ENCODE results near the gene SLC30A9.

DNA sequence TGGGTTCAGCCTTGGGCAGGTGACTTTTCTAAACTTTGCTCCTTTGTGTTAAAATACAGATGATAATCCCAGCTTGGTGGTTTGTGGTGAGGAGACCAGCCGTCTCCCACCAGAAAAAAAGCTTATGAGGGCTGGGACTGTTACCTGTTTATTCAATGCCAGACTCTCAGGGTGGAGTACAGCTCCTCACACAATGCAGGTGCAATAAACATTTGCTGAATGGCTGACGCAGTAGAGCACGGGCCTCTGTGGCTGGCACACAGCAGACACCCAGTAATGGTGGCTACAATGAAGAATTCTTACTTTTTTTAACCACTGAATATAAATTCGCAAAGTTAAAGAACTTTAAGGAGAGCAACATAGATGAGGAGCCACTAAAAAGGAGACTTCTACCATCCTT is 131.9 kb downstream of the SLC30A9 start:
- TF ChIP-seq, protein P1, sequence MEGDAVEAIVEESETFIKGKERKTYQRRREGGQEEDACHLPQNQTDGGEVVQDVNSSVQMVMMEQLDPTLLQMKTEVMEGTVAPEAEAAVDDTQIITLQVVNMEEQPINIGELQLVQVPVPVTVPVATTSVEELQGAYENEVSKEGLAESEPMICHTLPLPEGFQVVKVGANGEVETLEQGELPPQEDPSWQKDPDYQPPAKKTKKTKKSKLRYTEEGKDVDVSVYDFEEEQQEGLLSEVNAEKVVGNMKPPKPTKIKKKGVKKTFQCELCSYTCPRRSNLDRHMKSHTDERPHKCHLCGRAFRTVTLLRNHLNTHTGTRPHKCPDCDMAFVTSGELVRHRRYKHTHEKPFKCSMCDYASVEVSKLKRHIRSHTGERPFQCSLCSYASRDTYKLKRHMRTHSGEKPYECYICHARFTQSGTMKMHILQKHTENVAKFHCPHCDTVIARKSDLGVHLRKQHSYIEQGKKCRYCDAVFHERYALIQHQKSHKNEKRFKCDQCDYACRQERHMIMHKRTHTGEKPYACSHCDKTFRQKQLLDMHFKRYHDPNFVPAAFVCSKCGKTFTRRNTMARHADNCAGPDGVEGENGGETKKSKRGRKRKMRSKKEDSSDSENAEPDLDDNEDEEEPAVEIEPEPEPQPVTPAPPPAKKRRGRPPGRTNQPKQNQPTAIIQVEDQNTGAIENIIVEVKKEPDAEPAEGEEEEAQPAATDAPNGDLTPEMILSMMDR (IDR thresholded peaks at IDR 0.05): no peak
- TF ChIP-seq EZH2 (IDR thresholded peaks at IDR 0.05) (no peak), EZH2phosphoT487 (IDR thresholded peaks at IDR 0.05) (no peak)

Measured in neural progenitor cell (in vitro differentiated cells).